PC-3 (cell line): Measurements from ENCODE around the gene ANAPC7.

Experiments
- EZH2 ChIP-seq: fragments of 300-600 bp; sonication (generic); IDR thresholded peaks from one replicate; pipeline ENCODE4 v1.6.1; 2017; ENCODE audit warnings: antibody characterized with exemption, mild to moderate bottlenecking, low read length; ENCODE audit not compliant: unreplicated experiment
- EZH2phosphoT487 ChIP-seq: fragments of 300-600 bp; sonication (generic); IDR thresholded peaks from 2 replicates; pipeline ENCODE4 v1.6.1; 2018; ENCODE audit warnings: mild to moderate bottlenecking, antibody characterized with exemption, low read length, borderline replicate concordance
- TF ChIP-seq, protein P1 (sequence below): fragments of 300-600 bp; sonication (generic); conservative IDR thresholded peaks from 2 replicates; pipeline ENCODE4 v1.5.1; 2017; ENCODE audit warnings: antibody characterized with exemption, low read depth, mild to moderate bottlenecking, low read length

DNA sequence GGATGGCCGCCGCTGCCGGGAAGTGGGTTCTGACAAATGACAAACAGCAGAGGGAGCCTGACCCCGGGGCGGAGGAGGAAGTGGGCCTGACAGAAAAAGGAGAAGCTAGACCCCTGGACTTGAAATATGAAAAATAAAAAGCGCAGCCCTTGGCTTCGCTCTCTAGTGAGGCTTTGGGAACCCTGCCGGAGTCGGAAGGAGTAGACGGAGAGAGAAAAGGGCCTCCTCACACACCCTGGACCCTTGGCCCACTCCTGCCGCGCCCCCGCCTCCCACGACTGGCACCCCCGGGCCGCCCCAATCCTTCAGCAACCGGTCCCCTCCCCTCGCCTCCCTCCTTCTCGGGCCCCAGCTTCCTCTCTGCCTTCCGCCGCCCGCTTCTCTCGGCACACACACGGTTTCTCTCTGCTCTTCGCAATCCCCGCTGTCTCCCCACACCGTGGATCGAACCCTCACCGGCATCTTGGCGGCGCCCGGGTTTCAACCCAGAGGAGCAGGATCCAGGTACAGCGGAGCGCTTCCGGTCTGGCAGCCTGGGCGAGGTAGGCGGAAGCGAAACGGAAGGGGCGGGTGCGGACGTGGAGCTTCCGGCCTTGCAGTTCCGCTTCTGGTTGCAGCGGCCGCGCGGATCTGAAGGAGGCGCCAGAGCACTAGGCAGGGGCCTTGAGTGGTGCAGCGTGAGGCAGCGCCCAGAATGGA is 46.4 kb upstream of the ANAPC7 start, which contains the start of gene ARPC3:
- TF ChIP-seq EZH2 (no peak), EZH2phosphoT487 (no peak)
- TF ChIP-seq, protein P1, sequence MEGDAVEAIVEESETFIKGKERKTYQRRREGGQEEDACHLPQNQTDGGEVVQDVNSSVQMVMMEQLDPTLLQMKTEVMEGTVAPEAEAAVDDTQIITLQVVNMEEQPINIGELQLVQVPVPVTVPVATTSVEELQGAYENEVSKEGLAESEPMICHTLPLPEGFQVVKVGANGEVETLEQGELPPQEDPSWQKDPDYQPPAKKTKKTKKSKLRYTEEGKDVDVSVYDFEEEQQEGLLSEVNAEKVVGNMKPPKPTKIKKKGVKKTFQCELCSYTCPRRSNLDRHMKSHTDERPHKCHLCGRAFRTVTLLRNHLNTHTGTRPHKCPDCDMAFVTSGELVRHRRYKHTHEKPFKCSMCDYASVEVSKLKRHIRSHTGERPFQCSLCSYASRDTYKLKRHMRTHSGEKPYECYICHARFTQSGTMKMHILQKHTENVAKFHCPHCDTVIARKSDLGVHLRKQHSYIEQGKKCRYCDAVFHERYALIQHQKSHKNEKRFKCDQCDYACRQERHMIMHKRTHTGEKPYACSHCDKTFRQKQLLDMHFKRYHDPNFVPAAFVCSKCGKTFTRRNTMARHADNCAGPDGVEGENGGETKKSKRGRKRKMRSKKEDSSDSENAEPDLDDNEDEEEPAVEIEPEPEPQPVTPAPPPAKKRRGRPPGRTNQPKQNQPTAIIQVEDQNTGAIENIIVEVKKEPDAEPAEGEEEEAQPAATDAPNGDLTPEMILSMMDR: peak; percentile 82
